SW480 (cell line): ENCODE measurements around the gene JAGN1.
"Not testable (repeated sequence)": the region's sequence is repeated elsewhere in the genome, so short reads cannot be mapped to it uniquely, and the experiment has no call there.

Source experiments
- DNase-seq: peaks from one replicate; pipeline ENCODE4 v3.0.0-alpha.2; 2016; ENCODE audit warnings: low spot score

The JAGN1 gene

GRCh38 chr3:9890249-9891071, at the start of gene JAGN1:
TSS of gene JAGN1 (plus strand) at chr3:9890610. CDS start at chr3:9890723, 113 bp downstream.
- DNase-seq: peak; percentile 75

- DNase-seq: no peak
Observed at GRCh38 chr3:9841015-9841414, 49.4 kb upstream of the JAGN1 start.

GRCh38 chr3:9843715-9844438, 46.5 kb upstream of the JAGN1 start, which contains the start of gene RPUSD3:
TSS of gene RPUSD3 (minus strand) at chr3:9844008. CDS start at chr3:9843990, 18 bp downstream.
- DNase-seq: peak; percentile 83

- no peak for DNase-seq
Observed at GRCh38 chr3:9846231-9846630, 44.2 kb upstream of the JAGN1 start.

- DNase-seq: no peak
Observed at GRCh38 chr3:9846931-9847488, 43.4 kb upstream of the JAGN1 start.

DNA sequence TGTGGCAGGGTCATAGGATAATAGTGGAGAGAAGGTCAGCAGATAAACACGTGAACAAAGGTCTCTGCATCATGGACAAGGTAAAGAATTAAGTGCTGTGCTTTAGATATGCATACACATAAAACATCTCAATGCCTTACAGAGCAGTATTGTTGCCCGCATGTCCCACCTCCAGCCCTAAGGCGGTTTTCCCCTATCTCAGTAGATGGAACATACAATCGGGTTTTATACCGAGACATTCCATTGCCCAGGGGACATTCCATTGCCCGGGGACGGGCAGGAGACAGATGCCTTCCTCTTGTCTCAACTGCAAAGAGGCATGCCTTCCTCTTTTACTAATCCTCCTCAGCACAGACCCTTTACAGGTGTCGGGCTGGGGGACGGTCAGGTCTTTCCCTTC, 42.5 kb upstream of the JAGN1 start:
- DNase-seq: not testable (repeated sequence)

DNA sequence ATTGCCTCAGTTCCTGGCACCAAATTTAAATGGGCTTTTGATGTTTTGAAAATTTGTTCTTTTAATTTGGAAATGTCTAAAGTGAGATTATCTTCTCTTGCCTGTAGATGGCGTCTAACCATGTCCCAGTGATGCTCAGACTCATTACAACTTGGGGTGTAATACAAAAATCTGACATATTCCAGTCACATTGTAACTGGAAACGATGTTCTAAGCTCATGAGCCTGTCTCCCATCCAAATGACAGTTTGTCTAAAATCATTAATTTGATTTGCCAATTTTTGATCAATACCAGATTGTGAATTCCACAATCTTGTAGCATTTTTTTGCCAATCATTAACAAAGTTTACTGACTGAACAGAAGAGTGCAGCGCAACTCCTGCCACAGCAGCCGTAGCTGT, 41.5 kb upstream of the JAGN1 start:
- DNase-seq: not testable (repeated sequence)

DNA sequence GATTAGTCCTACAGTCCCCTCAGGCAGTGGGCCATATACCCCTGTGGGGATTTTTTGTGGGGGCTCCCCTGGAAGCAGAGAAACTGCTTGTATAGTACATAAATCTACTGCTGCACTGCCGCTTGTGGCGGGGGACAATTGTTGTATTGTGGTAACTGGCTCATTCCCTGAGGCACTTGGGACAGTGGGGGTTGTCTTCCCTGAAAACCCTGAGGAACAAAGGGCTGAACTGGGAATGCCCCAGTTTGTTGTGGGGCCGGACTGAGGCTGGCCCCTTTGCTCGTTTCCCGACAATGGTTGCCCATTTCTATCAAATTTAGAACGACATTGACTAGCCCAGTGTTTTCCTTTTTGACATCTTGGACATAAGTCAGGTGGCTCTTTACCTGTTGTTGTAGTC, 39.0 kb upstream of the JAGN1 start:
- DNase-seq: not testable (repeated sequence)

DNA sequence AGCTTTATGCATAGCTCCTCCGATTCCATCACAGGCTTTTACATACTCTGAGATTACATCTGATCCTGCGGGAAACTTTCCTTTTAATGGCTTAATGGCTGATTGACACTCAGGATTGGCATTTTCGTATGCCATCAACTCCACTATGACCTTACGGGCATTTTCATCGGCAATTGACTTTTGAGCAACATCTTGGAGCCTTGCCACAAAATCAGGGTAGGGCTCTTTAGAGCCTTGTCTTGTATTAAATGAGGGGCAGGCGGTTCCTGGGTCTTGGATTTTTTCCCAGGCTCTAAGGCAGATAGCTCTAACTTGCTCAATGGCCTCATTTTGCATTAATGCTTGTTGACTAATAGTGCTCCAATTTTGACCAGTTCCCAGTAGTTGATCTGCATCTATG, 38.5 kb upstream of the JAGN1 start:
- DNase-seq: not testable (repeated sequence)

DNA sequence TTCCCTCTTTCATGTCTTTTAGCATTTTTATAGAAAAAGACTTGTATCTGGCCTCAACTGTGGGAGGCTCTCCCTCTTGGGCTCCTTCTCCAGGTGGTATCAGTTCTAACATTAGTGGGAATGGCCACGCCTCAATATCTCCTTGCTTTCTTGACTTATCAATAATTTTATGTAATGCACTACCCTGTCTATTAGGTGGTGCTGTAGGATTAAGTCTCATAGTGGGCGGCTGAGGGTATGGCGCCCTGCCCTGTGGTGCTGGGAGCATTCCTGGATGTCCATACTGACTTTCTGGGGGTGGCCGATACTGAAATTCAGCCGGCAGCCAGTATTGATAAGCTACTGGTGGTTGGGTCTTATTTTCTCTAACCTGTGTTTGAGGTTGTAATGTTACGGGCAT, 37.9 kb upstream of the JAGN1 start:
- DNase-seq: no peak

- not testable (repeated sequence) for DNase-seq
Observed at GRCh38 chr3:9854291-9854940, 36.0 kb upstream of the JAGN1 start.

GRCh38 chr3:9855594-9855993, 34.8 kb upstream of the JAGN1 start:
- DNase-seq: no peak

DNA sequence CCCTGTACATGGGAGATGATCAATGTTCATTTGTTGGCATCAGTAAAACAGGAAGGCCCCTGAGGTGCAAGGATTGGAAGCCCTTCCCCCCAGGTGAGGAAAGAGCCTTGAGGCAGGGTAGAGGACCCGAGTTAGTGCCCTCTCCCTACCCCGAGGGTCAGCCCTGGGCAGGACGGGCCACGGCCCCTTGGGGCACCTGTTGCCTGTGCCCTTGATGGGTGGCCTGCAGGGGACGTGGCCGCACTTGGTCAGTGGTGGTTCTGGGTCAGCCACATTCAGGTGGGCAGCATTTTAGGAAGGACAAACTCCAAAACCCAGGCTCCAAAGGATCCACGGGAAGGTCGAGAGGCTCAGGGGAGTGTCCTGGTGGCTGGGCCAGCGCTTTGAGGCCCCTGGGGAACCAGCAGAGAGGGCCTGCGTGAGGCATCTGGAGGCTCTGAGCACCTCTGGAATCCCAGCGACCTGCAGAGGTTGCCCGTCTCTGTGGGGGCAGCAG, 30.8 kb upstream of the JAGN1 start:
- DNase-seq: no peak

DNA sequence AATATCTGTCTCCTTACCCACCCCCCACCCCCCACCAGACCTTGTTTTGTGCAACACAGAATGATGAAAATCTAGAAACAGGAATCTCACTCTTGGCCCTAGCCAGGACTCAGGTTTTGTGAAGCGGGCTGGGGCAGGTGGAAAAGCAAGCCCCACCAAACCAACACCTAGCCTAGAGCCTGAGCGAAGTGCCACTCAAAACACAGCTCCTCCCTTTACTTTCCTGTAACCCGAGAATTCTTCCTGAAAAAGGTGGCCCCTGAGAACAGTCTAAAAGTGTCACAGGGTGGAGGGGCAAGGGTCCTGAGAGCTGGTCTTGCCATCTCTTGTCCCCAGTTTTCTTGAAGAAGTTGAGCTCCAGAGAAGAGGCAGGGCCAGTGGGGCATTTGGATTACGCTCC, 29.2 kb upstream of the JAGN1 start:
- no peak for DNase-seq

- no peak for DNase-seq
Observed at GRCh38 chr3:9861626-9862130, 28.7 kb upstream of the JAGN1 start.

GRCh38 chr3:9862391-9863057, 27.9 kb upstream of the JAGN1 start:
- peak; percentile 53 for DNase-seq

GRCh38 chr3:9863058-9863772, 27.2 kb upstream of the JAGN1 start:
- no peak for DNase-seq

DNA sequence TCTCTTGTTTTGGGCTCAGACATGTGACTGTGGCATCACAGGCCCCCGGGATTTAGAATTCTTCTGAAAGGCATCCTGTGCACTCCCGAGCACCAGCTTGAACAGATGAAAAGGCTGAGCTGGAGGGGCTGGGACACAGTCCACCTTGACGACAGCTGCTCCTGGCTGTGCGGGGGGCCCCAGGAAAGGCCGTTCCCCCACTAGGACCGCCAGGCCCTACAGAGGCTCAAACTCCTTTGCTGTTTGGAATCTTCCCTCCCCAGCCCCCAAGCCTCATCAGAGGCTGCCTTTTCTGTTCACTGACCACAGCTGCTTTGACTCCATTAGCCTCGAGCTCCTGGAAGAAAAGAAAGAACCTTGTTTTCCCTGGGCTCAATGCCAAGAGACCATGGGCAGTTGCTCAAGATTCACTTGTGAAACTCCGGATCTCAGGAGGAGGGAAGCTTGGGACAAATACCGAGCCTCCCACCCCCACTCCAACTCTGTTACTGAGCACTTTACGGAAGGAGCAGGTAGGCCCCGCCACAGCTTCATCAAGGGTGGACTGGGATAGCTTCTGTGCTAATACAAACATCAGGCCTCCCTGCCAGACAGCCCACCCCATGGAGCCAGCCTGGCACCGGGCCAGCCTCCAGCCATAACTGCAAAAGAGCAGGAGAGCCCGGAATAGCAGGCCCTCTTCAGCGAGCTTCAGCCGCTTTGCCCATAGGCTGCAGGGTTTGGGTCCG, 26.0 kb upstream of the JAGN1 start:
- DNase-seq: no peak

DNA sequence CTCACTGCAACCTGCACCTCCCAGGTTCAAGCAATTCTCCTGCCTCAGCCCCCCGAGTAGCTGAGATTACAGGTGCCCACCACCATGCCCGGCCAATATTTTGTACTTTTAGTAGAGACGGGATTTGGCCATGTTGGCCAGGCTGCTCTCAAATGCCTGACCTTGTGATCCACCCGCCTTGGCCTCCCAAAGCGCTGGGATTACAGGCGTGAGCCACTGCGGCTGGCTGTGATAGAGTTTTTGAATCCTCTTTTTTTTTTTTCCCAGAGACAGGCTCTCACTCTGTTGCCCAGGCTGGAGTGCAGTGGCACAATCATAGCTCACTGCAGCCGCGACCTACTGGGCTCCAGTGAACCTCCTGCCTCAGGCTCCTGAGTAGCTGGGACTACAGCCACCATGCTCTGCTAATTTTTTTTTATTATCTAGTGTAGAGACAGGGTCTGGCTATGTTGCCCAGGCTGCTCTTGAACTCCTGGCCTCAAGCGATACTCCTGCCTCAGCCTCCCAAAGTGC, 25.2 kb upstream of the JAGN1 start:
- DNase-seq: not testable (repeated sequence)

DNA sequence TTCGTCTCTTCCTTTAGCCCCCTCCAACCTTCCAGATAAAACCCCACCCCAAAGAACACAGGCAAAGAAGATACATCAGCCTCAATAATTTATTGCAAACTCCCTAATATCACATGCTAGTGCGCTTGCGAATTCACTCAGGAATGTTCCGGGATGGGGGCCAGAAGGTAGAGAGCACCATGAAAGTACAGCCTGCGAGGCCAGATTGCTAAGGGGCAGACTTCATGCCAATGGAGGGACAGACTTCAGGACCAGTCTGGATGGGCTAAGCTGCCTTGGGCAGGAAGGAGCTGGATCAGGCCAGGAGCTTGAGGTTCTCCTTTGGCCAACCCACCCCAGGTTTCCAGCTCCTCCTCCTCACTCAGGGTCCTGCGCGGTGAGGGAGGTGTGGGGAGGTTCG, 23.8 kb upstream of the JAGN1 start:
- no peak for DNase-seq
